ENCODE measurements around the gene SCN5A. TPM values are rescaled to one million over a fixed set of nuclear protein-coding genes. Genes with fewer than 3 reads are reported as not detected.

The SCN5A gene
- polyA plus RNA-seq, 1 donor (not counting 4 experiments of a cell fraction or from before 2014, with no cell fraction given), result 0.26 TPM

GRCh38 chr3:38554127-38554827, 95.2 kb downstream of the SCN5A start:
- Histone ChIP-seq H3K4me1 (ENCODE audit: control insufficient read depth, extremely low read depth, insufficient read depth, low read length) (no peaks in the 10 kb centered on the region), H3K4me2 (ENCODE audit: control insufficient read depth, extremely low read depth, insufficient read depth, low read depth, low read length) (no peak overlapping the region), H3K79me2 (ENCODE audit: control insufficient read depth, insufficient read depth, low read length) (no peaks in the 10 kb centered on the region), H3K9ac (ENCODE audit: control insufficient read depth, extremely low read depth, insufficient read depth, low read length) (no peak overlapping the region), H2AFZ (ENCODE audit: control insufficient read depth, low read length) (no peak overlapping the region), H4K20me1 (ENCODE audit: control insufficient read depth, extremely low read depth, insufficient read depth, low read length) (no peaks in the 10 kb centered on the region), H3K27me3 (ENCODE audit: control insufficient read depth, extremely low read depth, insufficient read depth, low read length) (no peaks in the 10 kb centered on the region), H3K9me3 (ENCODE audit: control insufficient read depth, low read depth, low read length) (no peaks in the 10 kb centered on the region), H3K4me3 (ENCODE audit: control insufficient read depth in 2 of 3, extremely low read depth in 1 of 3, insufficient read depth in 2 of 3, low read depth in 1 of 3, low read length in 3 of 3) (no peak overlapping the region), H3K36me3 (ENCODE audit: control insufficient read depth in 2 of 2, extremely low read depth in 1 of 2, insufficient read depth in 2 of 2, low read length in 2 of 2) (no peaks in the 10 kb centered on the region), H3K27ac (ENCODE audit: control insufficient read depth, insufficient read depth, low read length) (no peak overlapping the region), H3K9me1 (ENCODE audit: control insufficient read depth, extremely low read depth, insufficient read depth, low read length) (no peaks in the 10 kb centered on the region)
- no peak for TF ChIP-seq CTCF (optimal IDR thresholded peaks at IDR 0.05 in 1 of 3, IDR thresholded peaks at IDR 0.05 in 1 of 3, conservative IDR thresholded peaks at IDR 0.05 in 1 of 3; ENCODE audit: extremely low read depth in 1 of 3, insufficient read depth in 2 of 3, low read length in 3 of 3)
- no peak for DNase-seq (ENCODE audit: low read depth, low spot score)
- dilution Hi-C loops (cut with MboI; ENCODE audit: extremely low pct_ligation_motif_present, low sequenced_read_pairs), result no loop called here
- no peak for FAIRE-seq

- Histone ChIP-seq H4K20me1 (ENCODE audit: control insufficient read depth, extremely low read depth, insufficient read depth, low read length) (no peaks in the 10 kb centered on the region), H3K4me1 (ENCODE audit: control insufficient read depth, extremely low read depth, insufficient read depth, low read length) (no peaks in the 10 kb centered on the region), H3K9me3 (ENCODE audit: control insufficient read depth, low read depth, low read length) (no peaks in the 10 kb centered on the region), H3K4me3 (ENCODE audit: control insufficient read depth in 2 of 3, extremely low read depth in 1 of 3, insufficient read depth in 2 of 3, low read depth in 1 of 3, low read length in 3 of 3) (no peak overlapping the region), H3K27ac (ENCODE audit: control insufficient read depth, insufficient read depth, low read length) (no peak overlapping the region), H3K9ac (ENCODE audit: control insufficient read depth, extremely low read depth, insufficient read depth, low read length) (no peak overlapping the region), H3K9me1 (ENCODE audit: control insufficient read depth, extremely low read depth, insufficient read depth, low read length) (no peaks in the 10 kb centered on the region), H3K36me3 (ENCODE audit: control insufficient read depth in 2 of 2, extremely low read depth in 1 of 2, insufficient read depth in 2 of 2, low read length in 2 of 2) (no peaks in the 10 kb centered on the region), H3K27me3 (ENCODE audit: control insufficient read depth, extremely low read depth, insufficient read depth, low read length) (no peaks in the 10 kb centered on the region), H3K79me2 (ENCODE audit: control insufficient read depth, insufficient read depth, low read length) (no peaks in the 10 kb centered on the region), H2AFZ (ENCODE audit: control insufficient read depth, low read length) (no peak overlapping the region), H3K4me2 (ENCODE audit: control insufficient read depth, extremely low read depth, insufficient read depth, low read depth, low read length) (no peak overlapping the region)
- TF ChIP-seq CTCF (optimal IDR thresholded peaks at IDR 0.05 in 1 of 3, IDR thresholded peaks at IDR 0.05 in 1 of 3, conservative IDR thresholded peaks at IDR 0.05 in 1 of 3; ENCODE audit: extremely low read depth in 1 of 3, insufficient read depth in 2 of 3, low read length in 3 of 3) (no peak), EZH2 (IDR thresholded peaks at IDR 0.05; ENCODE audit: low read length) (no peak)
- DNase-seq (ENCODE audit: low read depth, low spot score) (no peak), FAIRE-seq (no peak)
- dilution Hi-C loops (cut with MboI; ENCODE audit: extremely low pct_ligation_motif_present, low sequenced_read_pairs), result no loop called here
Measured at GRCh38 chr3:38553071-38553470, 96.4 kb downstream of the SCN5A start.
